CD4-positive, CD25-positive, alpha-beta regulatory T cell (primary cell): ENCODE results near the gene DCAF5. TPM values are rescaled to one million over a fixed set of nuclear protein-coding genes. Genes with fewer than 3 reads are reported as not detected.

Experiments used
- ATAC-seq, 2 donors: fragments of 150-1000 bp; cut with Tn5 transposase; one replicate each; pipeline ENCODE4 v1.10.0; 2021; ENCODE audit warnings: low read depth in 2 of 2, moderate number of reproducible peaks in 2 of 2, moderate library complexity in 1 of 2
- DNase-seq, 3 donors: peaks; one replicate each; pipeline versions ENCODE4 v3.0.0 to v3.0.0-alpha.2; 2012 to 2022; ENCODE audit warnings: mixed read lengths in 1 of 3
- H3K27ac ChIP-seq: one replicate; pipeline ENCODE4 v1.7.0; 2013; ENCODE audit warnings: mild to moderate bottlenecking, low read length; ENCODE audit not compliant: insufficient read depth, poor library complexity, severe bottlenecking
- H3K27me3 ChIP-seq: one replicate; pipeline ENCODE4 v1.7.0; 2013; ENCODE audit warnings: low read length; ENCODE audit not compliant: control insufficient read depth, insufficient read depth
- H3K36me3 ChIP-seq: one replicate; pipeline ENCODE4 v1.7.0; 2013; ENCODE audit warnings: mild to moderate bottlenecking, low read length, moderate library complexity; ENCODE audit not compliant: control insufficient read depth, insufficient read depth
- H3K4me1 ChIP-seq: 2 replicates; pipeline ENCODE4 v1.7.0; 2013; ENCODE audit warnings: mild to moderate bottlenecking, low read length; ENCODE audit not compliant: insufficient read depth, control insufficient read depth, poor library complexity, severe bottlenecking
- H3K4me3 ChIP-seq: one replicate; pipeline ENCODE4 v1.7.0; 2013; ENCODE audit warnings: low read depth, mild to moderate bottlenecking, low read length, moderate library complexity
- H3K9me3 ChIP-seq, 2 experiments: 1 replicate in 1 of 2; 2 replicates in 1 of 2; pipeline ENCODE4 v1.7.0; 2013; ENCODE audit warnings: low read length in 2 of 2, mild to moderate bottlenecking in 1 of 2, moderate library complexity in 1 of 2; ENCODE audit not compliant: control insufficient read depth in 2 of 2
- H3K27ac Mint-ChIP-seq, 3 donors: one replicate each; pipeline ENCODE4 v1.8.0; 2020 to 2022; ENCODE audit warnings: mild to moderate bottlenecking in 3 of 3, mixed read lengths in 3 of 3, moderate library complexity in 2 of 3
- H3K27me3 Mint-ChIP-seq: one replicate; pipeline ENCODE4 v1.8.0; 2022; ENCODE audit warnings: mild to moderate bottlenecking, mixed read lengths
- H3K36me3 Mint-ChIP-seq: one replicate; pipeline ENCODE4 v1.8.0; 2020; ENCODE audit warnings: mixed read lengths
- H3K4me1 Mint-ChIP-seq, 4 donors: one replicate each; pipeline ENCODE4 v1.8.0; 2020 to 2022; ENCODE audit warnings: mixed read lengths in 4 of 4, mild to moderate bottlenecking in 1 of 4
- H3K4me3 Mint-ChIP-seq, 4 donors: one replicate each; pipeline ENCODE4 v1.8.0; 2020 to 2022; ENCODE audit warnings: mild to moderate bottlenecking in 4 of 4, mixed read lengths in 4 of 4, moderate library complexity in 3 of 4
- H3K9me3 Mint-ChIP-seq, 7 donors: one replicate each; pipeline ENCODE4 v1.8.0; 2020 to 2022; ENCODE audit warnings: mixed read lengths in 7 of 7, mild to moderate bottlenecking in 3 of 7, moderate library complexity in 2 of 7
- polyA plus RNA-seq, 4 donors: library from polyadenylated mRNA; unstranded; fragments of 300-500 nt; fragmentation: Illumina TruSeq; gene quantifications; one replicate each; pipeline ENCODE4 v1.2.3, GENCODE V29; 2021
- total RNA-seq: library from RNA; stranded (reverse); gene quantifications from one replicate; pipeline ENCODE4 v1.2.3, GENCODE V29; 2022

Gene DCAF5
- total and polyA plus RNA-seq, 5 donors from 2014 or later: 43.9 to 56.9 (median 53.5) TPM

DNA sequence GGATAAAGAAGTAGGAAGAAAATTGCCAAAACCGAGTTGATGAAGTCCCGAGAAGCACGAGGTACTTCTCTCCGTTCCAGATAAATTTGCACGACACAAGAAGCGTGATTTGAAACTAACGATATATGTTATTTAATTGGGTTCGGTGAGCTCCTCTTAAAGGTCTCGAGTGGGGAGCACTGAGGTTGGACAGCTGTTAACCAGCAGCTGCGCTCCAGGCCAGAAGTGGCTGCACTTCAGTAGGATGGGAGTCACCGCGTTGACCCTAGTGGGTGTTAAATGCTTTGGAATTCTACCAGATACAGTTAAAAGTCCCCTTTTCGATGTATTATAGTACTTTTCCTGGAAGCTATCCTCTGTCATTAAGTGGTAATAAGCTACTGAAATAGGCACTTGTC lies 953 bp upstream of the DCAF5 start:
- peak in 1 of 3 donors; percentile 10 for DNase-seq

DNA sequence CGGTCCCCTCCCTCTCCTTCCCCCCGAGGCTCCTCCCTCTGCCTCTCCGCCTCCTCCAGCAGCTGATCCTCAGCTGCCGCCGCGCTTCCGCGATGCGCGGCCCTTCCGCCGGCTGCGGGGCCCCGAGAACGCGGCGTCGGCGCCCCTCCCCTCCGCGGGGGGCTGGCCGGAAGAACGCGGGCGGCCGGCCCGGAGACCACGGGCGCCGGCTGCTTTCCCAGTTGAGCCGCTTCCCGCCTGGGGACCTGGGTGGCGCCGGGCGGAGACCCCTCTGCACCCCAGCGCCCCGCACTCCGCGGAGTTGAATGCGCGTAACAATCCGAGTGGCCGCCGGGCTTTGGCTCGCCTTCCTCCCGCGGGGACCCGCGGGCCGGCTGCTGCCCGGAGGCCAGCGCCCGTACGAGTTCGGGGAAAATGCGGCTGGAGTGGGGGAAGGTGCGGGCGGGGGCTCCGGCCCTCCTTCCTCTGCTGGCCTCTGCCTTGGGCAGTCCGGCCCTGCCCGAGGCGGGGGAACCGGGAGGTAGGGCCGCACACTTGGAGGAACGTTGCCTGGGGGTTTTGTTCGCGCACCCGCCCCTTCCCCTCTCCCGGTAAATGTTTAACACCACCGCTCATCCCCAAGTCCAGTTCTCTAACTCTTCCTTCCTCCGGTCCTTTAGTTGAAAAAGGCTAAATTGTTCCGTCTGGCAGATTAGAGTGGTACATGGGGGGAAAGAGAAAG lies 393 bp upstream of the DCAF5 start:
- Histone ChIP-seq H3K4me3 (peak overlapping the region; percentile 69), H3K4me1 (peaks cover 27% of the 10 kb centered on the region), H3K27me3 (no peaks in the 10 kb centered on the region), H3K27ac (peak overlapping the region; percentile 72), H3K9me3 (no peaks in the 10 kb centered on the region), H3K36me3 (peaks cover 10% of the 10 kb centered on the region)
- Mint-ChIP-seq H3K27me3 (peaks cover 19% of the 10 kb centered on the region), H3K9me3 (no peaks in the 10 kb centered on the region), H3K4me1 (peaks cover 16 to 38% (median 24%) of the 10 kb centered on the region in 4 donors), H3K4me3 (peak overlapping the region; percentile 97 to 99 (median 98)), H3K36me3 (peaks cover 11% of the 10 kb centered on the region), H3K27ac (peak overlapping the region; percentile 74 to 96 (median 90))
- DNase-seq (peak in 2 of 3 donors; percentile 11 to 97), ATAC-seq (no peak)

More for the DNA sequence above, 953 bp upstream of the DCAF5 start:
- peaks cover 27% of the 10 kb centered on the region for H3K4me1 ChIP-seq
- Mint-ChIP-seq H3K4me3 (peak overlapping the region; percentile 93 to 99 (median 96)), H3K9me3 (no peaks in the 10 kb centered on the region), H3K36me3 (peaks cover 6% of the 10 kb centered on the region), H3K27me3 (peaks cover 25% of the 10 kb centered on the region), H3K27ac (peak overlapping the region; percentile 74 to 96 (median 90)), H3K4me1 (peaks cover 15 to 33% (median 21%) of the 10 kb centered on the region in 4 donors)
- peak overlapping the region; percentile 69 for H3K4me3 ChIP-seq
- peaks cover 6% of the 10 kb centered on the region for H3K36me3 ChIP-seq
- no peak for ATAC-seq
- H3K27ac ChIP-seq: peak overlapping the region; percentile 70
- peaks cover 2% of the 10 kb centered on the region for H3K27me3 ChIP-seq
- no peaks in the 10 kb centered on the region for H3K9me3 ChIP-seq

GRCh38 chr14:69152181-69152901 lies 578 bp downstream of the DCAF5 start:
- H3K27ac Mint-ChIP-seq: peak overlapping the region; percentile 82 to 95 (median 86)
- H3K27ac ChIP-seq: peak overlapping the region; percentile 72
- H3K4me3 Mint-ChIP-seq: peak overlapping the region; percentile 94 to 98 (median 98)
- H3K27me3 ChIP-seq: no peaks in the 10 kb centered on the region
- H3K4me3 ChIP-seq: peak overlapping the region; percentile 84
- H3K4me1 ChIP-seq: peaks cover 27% of the 10 kb centered on the region
- no peaks in the 10 kb centered on the region for H3K9me3 ChIP-seq
- H3K9me3 Mint-ChIP-seq: no peaks in the 10 kb centered on the region
- peaks cover 10% of the 10 kb centered on the region for H3K27me3 Mint-ChIP-seq
- H3K36me3 ChIP-seq: peaks cover 10% of the 10 kb centered on the region
- DNase-seq: peak; percentile 36 to 76 (median 64)
- H3K4me1 Mint-ChIP-seq: peaks cover 21 to 46% (median 31%) of the 10 kb centered on the region in 4 donors
- H3K36me3 Mint-ChIP-seq: peaks cover 11% of the 10 kb centered on the region
- peak; percentile 7 to 15 for ATAC-seq

DNA sequence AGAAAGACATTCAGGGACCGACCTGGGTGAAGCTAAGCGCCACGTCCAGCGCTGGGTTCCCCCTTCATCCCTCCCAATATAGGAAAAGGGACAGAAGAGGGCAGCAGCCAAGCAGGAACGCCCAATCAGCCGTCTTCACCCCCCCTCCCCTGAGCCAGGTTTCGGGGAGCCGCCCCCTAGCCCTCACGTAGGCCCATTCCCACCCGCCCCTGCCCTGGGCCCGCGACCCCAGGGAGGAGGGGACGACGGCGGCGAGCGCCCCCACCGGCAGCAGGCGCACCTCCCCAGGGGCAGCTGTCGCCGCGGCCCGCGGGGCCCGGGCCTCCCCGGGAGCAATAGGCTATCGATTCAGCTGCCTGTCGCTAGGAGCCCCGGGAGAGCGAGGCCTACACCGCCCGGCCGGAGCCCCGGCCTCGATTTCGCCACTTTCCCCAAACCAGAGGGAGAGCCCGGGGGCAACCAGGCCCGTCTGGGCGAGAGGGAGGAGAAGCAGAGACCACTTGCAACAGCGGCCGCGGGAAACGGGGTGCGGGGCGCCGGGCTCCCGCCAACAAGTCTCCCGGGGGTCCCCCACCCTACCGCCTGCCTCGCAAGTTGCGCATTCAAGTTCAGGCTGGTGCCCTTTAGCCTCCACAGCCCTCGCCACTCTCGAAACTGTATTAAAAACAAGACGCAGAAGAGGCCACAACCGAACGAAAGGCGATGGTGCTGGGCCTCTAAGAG lies 1.3 kb downstream of the DCAF5 start:
- Mint-ChIP-seq H3K4me1 (peaks cover 29 to 53% (median 38%) of the 10 kb centered on the region in 4 donors), H3K27ac (peak overlapping the region; percentile 82 to 95 (median 84)), H3K4me3 (peak overlapping the region; percentile 94 to 98 (median 98)), H3K9me3 (no peaks in the 10 kb centered on the region), H3K36me3 (peaks cover 11% of the 10 kb centered on the region), H3K27me3 (peaks cover 6% of the 10 kb centered on the region)
- Histone ChIP-seq H3K4me3 (peak overlapping the region; percentile 84), H3K36me3 (peaks cover 10% of the 10 kb centered on the region), H3K4me1 (peaks cover 27% of the 10 kb centered on the region), H3K27me3 (no peaks in the 10 kb centered on the region), H3K27ac (peak overlapping the region; percentile 72), H3K9me3 (no peaks in the 10 kb centered on the region)
- peak; percentile 71 to 80 (median 76) for DNase-seq
- ATAC-seq: peak; percentile 50

- H3K36me3 ChIP-seq: peaks cover 13% of the 10 kb centered on the region
- no peaks in the 10 kb centered on the region for H3K9me3 Mint-ChIP-seq
- peaks cover 11% of the 10 kb centered on the region for H3K36me3 Mint-ChIP-seq
- H3K27ac ChIP-seq: no peak overlapping the region
- peak overlapping the region; percentile 89 to 98 (median 96) for H3K4me3 Mint-ChIP-seq
- peaks cover 32% of the 10 kb centered on the region for H3K4me1 ChIP-seq
- peaks cover 39 to 65% (median 48%) of the 10 kb centered on the region in 4 donors for H3K4me1 Mint-ChIP-seq
- no peak for DNase-seq
- H3K27me3 ChIP-seq: no peaks in the 10 kb centered on the region
- peak overlapping the region in 2 of 3 donors; percentile 65 to 83 for H3K27ac Mint-ChIP-seq
- no peaks in the 10 kb centered on the region for H3K27me3 Mint-ChIP-seq
- no peak for ATAC-seq
- no peak overlapping the region for H3K4me3 ChIP-seq
- H3K9me3 ChIP-seq: no peaks in the 10 kb centered on the region
These were observed 3.3 kb downstream of the DCAF5 start for GRCh38 chr14:69149461-69150244.

DNA sequence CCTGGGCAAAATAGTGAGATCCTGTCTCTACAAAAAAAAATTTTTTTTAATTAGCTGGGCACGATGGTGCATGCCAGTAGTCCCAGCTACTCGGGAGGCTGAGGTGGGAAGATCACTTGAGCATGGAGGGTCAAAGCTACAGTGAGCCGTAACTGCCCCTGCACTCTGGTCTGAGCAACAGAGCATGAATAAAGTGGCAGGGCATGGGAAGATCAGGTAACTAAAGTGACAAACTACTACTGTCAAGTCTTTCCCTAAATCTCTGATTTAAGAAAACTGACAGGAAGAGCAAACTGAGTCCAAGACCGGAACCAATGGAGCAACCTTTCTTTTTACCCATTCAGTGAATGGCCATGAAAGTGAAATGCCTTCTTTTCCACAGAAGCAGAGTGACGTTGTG lies 10.8 kb downstream of the DCAF5 start:
- no peaks in the 10 kb centered on the region for H3K9me3 ChIP-seq
- H3K36me3 Mint-ChIP-seq: peaks cover 20% of the 10 kb centered on the region
- H3K9me3 Mint-ChIP-seq: no peaks in the 10 kb centered on the region
- DNase-seq (no peak), ATAC-seq (no peak)
- H3K4me1 ChIP-seq: peaks cover 5% of the 10 kb centered on the region
- no peak overlapping the region for H3K4me3 ChIP-seq
- peak overlapping the region in 1 of 3 donors; percentile 67 for H3K27ac Mint-ChIP-seq
- H3K27me3 Mint-ChIP-seq: no peaks in the 10 kb centered on the region
- H3K4me1 Mint-ChIP-seq: peaks cover 32 to 70% (median 46%) of the 10 kb centered on the region in 4 donors
- H3K4me3 Mint-ChIP-seq: no peak overlapping the region
- peaks cover 22% of the 10 kb centered on the region for H3K36me3 ChIP-seq
- no peaks in the 10 kb centered on the region for H3K27me3 ChIP-seq
- H3K27ac ChIP-seq: no peak overlapping the region

DNA sequence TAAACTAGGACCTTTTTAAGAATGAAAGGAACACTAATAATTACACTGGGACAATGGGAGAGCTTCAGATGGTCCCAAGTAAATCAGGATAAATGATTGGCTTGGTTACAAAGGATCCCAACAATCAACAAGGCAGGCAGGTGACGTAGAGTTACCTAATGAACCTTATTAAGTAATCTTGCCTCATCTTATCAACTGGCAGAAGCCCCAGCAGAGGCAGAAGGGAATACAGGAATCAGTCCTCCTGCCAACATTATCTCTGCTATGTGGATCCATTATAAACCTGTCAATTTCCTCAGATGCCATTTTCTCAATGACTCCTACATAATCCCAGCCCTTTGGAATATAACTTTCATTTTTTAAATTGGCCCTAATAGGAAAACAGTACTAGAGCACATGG lies 11.4 kb downstream of the DCAF5 start:
- Histone ChIP-seq H3K27me3 (no peaks in the 10 kb centered on the region), H3K9me3 (no peaks in the 10 kb centered on the region), H3K27ac (no peak overlapping the region), H3K4me3 (no peak overlapping the region), H3K36me3 (peaks cover 22% of the 10 kb centered on the region), H3K4me1 (peaks cover 5% of the 10 kb centered on the region)
- ATAC-seq: no peak
- Mint-ChIP-seq H3K27ac (peak overlapping the region in 1 of 3 donors; percentile 67), H3K4me3 (no peak overlapping the region), H3K9me3 (no peaks in the 10 kb centered on the region), H3K4me1 (peaks cover 26 to 65% (median 42%) of the 10 kb centered on the region in 4 donors), H3K27me3 (no peaks in the 10 kb centered on the region), H3K36me3 (peaks cover 21% of the 10 kb centered on the region)
- DNase-seq: no peak
